ENCODE measurements around the gene LNX1.

Gene LNX1

GRCh38 chr4:53543561-53543960, 47.7 kb downstream of the LNX1 start:
- H3K4me3 ChIP-seq (ENCODE audit: low read length) = no peak overlapping the region
- no peak for TF ChIP-seq CTCF (conservative IDR thresholded peaks at IDR 0.05; ENCODE audit: low read depth, low read length)
- no peak for DNase-seq (ENCODE audit: low read depth)

GRCh38 chr4:53541577-53542206, 49.6 kb downstream of the LNX1 start:
- TF ChIP-seq CTCF (conservative IDR thresholded peaks at IDR 0.05; ENCODE audit: low read depth, low read length) = no peak
- peak; percentile 88 for DNase-seq (ENCODE audit: low read depth)
- H3K4me3 ChIP-seq (ENCODE audit: low read length) = no peak overlapping the region

GRCh38 chr4:53538756-53539155, 52.5 kb downstream of the LNX1 start:
- no peak for TF ChIP-seq CTCF (conservative IDR thresholded peaks at IDR 0.05; ENCODE audit: low read depth, low read length)
- DNase-seq (ENCODE audit: low read depth) = no peak
- H3K4me3 ChIP-seq (ENCODE audit: low read length) = no peak overlapping the region

- no peak for TF ChIP-seq CTCF (conservative IDR thresholded peaks at IDR 0.05; ENCODE audit: low read depth, low read length)
- no peak for DNase-seq (ENCODE audit: low read depth)
Measured at GRCh38 chr4:53537606-53538005, 53.7 kb downstream of the LNX1 start.

GRCh38 chr4:53536328-53536727, 55.0 kb downstream of the LNX1 start:
- no peak for TF ChIP-seq CTCF (conservative IDR thresholded peaks at IDR 0.05; ENCODE audit: low read depth, low read length)
- DNase-seq (ENCODE audit: low read depth) = no peak
- no peak overlapping the region for H3K4me3 ChIP-seq (ENCODE audit: low read length)

More at GRCh38 chr4:53537606-53538005, 53.7 kb downstream of the LNX1 start:
- H3K4me3 ChIP-seq (ENCODE audit: low read length) = no peak overlapping the region

- TF ChIP-seq CTCF (conservative IDR thresholded peaks at IDR 0.05; ENCODE audit: low read depth, low read length) = no peak
- DNase-seq (ENCODE audit: low read depth) = no peak
- no peak overlapping the region for H3K4me3 ChIP-seq (ENCODE audit: low read length)
Measured at GRCh38 chr4:53535567-53535966, 55.7 kb downstream of the LNX1 start.

GRCh38 chr4:53534684-53535083, 56.6 kb downstream of the LNX1 start:
- no peak for TF ChIP-seq CTCF (conservative IDR thresholded peaks at IDR 0.05; ENCODE audit: low read depth, low read length)
- DNase-seq (ENCODE audit: low read depth) = no peak

More at GRCh38 chr4:53534684-53535083, 56.6 kb downstream of the LNX1 start:
- no peak overlapping the region for H3K4me3 ChIP-seq (ENCODE audit: low read length)
